Measurements from ENCODE around the gene PPP1R7.

PPP1R7 gene

DNA sequence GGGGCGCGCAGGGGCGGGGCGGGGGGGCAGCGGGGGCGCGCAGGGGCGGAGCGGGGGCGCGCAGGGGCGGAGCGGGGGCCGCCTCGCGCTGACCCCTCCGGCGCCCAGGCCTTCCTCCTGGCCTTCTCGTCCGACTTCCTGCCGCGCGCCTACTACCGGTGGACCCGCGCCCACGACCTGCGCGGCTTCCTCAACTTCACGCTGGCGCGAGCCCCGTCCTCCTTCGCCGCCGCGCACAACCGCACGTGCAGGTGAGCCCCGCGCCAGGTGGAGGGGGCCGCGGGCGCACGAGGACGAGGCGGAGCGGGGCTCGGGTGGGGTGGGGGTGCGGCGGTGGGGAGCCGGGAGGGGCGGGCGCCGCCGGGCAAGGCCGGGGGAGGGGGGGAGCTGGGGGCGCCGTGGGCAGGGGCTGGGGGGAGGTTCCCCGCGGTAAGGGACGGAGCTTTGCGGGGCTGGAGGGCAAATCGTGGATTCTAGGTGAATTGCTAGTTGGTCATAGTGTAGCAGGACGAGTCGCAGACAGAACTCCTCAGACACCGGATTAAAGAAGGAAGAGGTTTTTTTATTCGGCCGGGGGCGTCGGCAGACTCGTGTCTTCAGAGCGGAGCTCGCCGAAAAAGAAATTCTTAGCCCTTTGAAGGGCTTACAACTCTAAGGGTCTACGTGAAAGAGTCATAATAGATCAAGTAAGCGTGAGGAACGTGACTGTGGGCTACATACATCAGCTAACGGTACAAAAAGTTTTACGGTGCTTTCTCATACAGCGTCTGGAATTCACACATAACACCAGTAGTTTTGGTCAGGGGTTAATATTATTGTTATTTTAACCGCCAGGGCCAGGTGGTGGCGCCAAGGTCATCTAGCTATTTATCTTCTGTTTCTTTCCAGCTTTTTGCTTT is 68.1 kb downstream of the PPP1R7 start (continued):
- TF ChIP-seq ZNF211 (tag by site-specific recombination; IDR thresholded peaks at IDR 0.05; ENCODE audit: low read depth) (no peak), ZNF335 (tag by site-specific recombination; conservative IDR thresholded peaks at IDR 0.05) (no peak), MZF1 (tag by site-specific recombination; IDR thresholded peaks at IDR 0.05; ENCODE audit: borderline replicate concordance) (no peak), ZSCAN30 (tag by site-specific recombination; IDR thresholded peaks at IDR 0.05) (no peak), ZEB2 (tag by site-specific recombination; IDR thresholded peaks at IDR 0.05) (no peak), ZBTB8A (tag by site-specific recombination; IDR thresholded peaks at IDR 0.05) (peak; percentile 80), ZNF544 (tag by site-specific recombination; IDR thresholded peaks at IDR 0.05) (no peak), ZNF777 (tag by site-specific recombination; IDR thresholded peaks at IDR 0.05; ENCODE audit: borderline replicate concordance) (no peak), ZNF610 (tag by site-specific recombination; IDR thresholded peaks at IDR 0.05; ENCODE audit: borderline replicate concordance) (no peak), ZBTB1 (tag by site-specific recombination; IDR thresholded peaks at IDR 0.05) (no peak), ZNF837 (tag by site-specific recombination; IDR thresholded peaks at IDR 0.05) (no peak), ZBTB48 (tag by site-specific recombination; IDR thresholded peaks at IDR 0.05) (no peak), ZNF394 (tag by site-specific recombination; IDR thresholded peaks at IDR 0.05; ENCODE audit: borderline replicate concordance) (no peak), FEZF1 (tag by site-specific recombination; IDR thresholded peaks at IDR 0.05) (no peak)
- TF ChIP-seq, protein P1, sequence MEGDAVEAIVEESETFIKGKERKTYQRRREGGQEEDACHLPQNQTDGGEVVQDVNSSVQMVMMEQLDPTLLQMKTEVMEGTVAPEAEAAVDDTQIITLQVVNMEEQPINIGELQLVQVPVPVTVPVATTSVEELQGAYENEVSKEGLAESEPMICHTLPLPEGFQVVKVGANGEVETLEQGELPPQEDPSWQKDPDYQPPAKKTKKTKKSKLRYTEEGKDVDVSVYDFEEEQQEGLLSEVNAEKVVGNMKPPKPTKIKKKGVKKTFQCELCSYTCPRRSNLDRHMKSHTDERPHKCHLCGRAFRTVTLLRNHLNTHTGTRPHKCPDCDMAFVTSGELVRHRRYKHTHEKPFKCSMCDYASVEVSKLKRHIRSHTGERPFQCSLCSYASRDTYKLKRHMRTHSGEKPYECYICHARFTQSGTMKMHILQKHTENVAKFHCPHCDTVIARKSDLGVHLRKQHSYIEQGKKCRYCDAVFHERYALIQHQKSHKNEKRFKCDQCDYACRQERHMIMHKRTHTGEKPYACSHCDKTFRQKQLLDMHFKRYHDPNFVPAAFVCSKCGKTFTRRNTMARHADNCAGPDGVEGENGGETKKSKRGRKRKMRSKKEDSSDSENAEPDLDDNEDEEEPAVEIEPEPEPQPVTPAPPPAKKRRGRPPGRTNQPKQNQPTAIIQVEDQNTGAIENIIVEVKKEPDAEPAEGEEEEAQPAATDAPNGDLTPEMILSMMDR (tag by site-specific recombination; IDR thresholded peaks at IDR 0.05): peak; percentile 21; the same call in 1 of the 2 replicates
- TF ChIP-seq, protein P2, sequence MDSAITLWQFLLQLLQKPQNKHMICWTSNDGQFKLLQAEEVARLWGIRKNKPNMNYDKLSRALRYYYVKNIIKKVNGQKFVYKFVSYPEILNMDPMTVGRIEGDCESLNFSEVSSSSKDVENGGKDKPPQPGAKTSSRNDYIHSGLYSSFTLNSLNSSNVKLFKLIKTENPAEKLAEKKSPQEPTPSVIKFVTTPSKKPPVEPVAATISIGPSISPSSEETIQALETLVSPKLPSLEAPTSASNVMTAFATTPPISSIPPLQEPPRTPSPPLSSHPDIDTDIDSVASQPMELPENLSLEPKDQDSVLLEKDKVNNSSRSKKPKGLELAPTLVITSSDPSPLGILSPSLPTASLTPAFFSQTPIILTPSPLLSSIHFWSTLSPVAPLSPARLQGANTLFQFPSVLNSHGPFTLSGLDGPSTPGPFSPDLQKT (IDR thresholded peaks at IDR 0.05; ENCODE audit: borderline replicate concordance, low read depth, low read length): no peak
- TF ChIP-seq, protein P3, sequence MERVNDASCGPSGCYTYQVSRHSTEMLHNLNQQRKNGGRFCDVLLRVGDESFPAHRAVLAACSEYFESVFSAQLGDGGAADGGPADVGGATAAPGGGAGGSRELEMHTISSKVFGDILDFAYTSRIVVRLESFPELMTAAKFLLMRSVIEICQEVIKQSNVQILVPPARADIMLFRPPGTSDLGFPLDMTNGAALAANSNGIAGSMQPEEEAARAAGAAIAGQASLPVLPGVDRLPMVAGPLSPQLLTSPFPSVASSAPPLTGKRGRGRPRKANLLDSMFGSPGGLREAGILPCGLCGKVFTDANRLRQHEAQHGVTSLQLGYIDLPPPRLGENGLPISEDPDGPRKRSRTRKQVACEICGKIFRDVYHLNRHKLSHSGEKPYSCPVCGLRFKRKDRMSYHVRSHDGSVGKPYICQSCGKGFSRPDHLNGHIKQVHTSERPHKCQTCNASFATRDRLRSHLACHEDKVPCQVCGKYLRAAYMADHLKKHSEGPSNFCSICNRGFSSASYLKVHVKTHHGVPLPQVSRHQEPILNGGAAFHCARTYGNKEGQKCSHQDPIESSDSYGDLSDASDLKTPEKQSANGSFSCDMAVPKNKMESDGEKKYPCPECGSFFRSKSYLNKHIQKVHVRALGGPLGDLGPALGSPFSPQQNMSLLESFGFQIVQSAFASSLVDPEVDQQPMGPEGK (tag by site-specific recombination; IDR thresholded peaks at IDR 0.05): peak; percentile 43; the same call in 1 of the 2 replicates

DNA sequence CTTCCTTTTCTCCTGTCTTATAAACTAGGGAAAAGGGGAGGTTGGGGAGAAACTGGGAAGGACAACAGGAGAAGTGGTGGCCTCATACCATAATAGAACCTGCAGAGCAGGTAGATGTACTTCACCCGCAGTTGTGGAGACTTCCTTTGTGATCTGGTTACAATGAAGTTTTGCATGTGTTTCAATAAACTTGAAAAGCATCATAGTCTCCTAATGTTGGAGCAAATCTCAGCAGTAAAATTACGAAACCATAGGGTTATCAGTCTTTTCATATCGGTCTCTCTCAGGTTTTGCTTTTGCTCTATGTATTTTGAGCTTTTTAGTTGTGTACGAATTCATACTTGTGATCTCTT is 68.7 kb downstream of the PPP1R7 start:
- Histone ChIP-seq H3K27ac (ENCODE audit: extremely low read depth, low read depth, low read length) (no peak overlapping the region; the same call in 1 of the 2 replicates), H3K9me3 (ENCODE audit: control insufficient read depth, insufficient read depth, low read depth, low read length) (no peaks in the 10 kb centered on the region), H3K36me3 (ENCODE audit: control insufficient read depth in 2 of 2, insufficient read depth in 1 of 2, low read length in 2 of 2) (no peaks in the 10 kb centered on the region; a peak in 1 of 3 replicates), H3K4me1 (ENCODE audit: control insufficient read depth, insufficient read depth, low read length) (no peaks in the 10 kb centered on the region), H3K4me3 (ENCODE audit: low read depth, low read length) (peak overlapping the region; percentile 62)
- TF ChIP-seq PRDM1 (tag by site-specific recombination; IDR thresholded peaks at IDR 0.05) (peak; percentile 24; the same call in 1 of the 2 replicates), ZNF423 (tag by site-specific recombination; IDR thresholded peaks at IDR 0.05) (no peak), RBAK (tag by site-specific recombination; IDR thresholded peaks at IDR 0.05) (no peak), ZNF426 (tag by site-specific recombination; IDR thresholded peaks at IDR 0.05) (no peak), ZNF416 (tag by site-specific recombination; IDR thresholded peaks at IDR 0.05) (no peak), ZNF433 (tag by site-specific recombination; IDR thresholded peaks at IDR 0.05; ENCODE audit: low read depth) (no peak)
- TF ChIP-seq, protein P4, sequence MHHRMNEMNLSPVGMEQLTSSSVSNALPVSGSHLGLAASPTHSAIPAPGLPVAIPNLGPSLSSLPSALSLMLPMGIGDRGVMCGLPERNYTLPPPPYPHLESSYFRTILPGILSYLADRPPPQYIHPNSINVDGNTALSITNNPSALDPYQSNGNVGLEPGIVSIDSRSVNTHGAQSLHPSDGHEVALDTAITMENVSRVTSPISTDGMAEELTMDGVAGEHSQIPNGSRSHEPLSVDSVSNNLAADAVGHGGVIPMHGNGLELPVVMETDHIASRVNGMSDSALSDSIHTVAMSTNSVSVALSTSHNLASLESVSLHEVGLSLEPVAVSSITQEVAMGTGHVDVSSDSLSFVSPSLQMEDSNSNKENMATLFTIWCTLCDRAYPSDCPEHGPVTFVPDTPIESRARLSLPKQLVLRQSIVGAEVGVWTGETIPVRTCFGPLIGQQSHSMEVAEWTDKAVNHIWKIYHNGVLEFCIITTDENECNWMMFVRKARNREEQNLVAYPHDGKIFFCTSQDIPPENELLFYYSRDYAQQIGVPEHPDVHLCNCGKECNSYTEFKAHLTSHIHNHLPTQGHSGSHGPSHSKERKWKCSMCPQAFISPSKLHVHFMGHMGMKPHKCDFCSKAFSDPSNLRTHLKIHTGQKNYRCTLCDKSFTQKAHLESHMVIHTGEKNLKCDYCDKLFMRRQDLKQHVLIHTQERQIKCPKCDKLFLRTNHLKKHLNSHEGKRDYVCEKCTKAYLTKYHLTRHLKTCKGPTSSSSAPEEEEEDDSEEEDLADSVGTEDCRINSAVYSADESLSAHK (tag by site-specific recombination; IDR thresholded peaks at IDR 0.05): no peak
- TF ChIP-seq, protein P5, sequence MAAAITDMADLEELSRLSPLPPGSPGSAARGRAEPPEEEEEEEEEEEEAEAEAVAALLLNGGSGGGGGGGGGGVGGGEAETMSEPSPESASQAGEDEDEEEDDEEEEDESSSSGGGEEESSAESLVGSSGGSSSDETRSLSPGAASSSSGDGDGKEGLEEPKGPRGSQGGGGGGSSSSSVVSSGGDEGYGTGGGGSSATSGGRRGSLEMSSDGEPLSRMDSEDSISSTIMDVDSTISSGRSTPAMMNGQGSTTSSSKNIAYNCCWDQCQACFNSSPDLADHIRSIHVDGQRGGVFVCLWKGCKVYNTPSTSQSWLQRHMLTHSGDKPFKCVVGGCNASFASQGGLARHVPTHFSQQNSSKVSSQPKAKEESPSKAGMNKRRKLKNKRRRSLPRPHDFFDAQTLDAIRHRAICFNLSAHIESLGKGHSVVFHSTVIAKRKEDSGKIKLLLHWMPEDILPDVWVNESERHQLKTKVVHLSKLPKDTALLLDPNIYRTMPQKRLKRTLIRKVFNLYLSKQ (tag by site-specific recombination; IDR thresholded peaks at IDR 0.05; ENCODE audit: borderline replicate concordance): no peak
- CTCF ChIA-PET: interaction anchor here (0.6 to 1.4 kb wide), 4 partner anchors 13 to 546 kb away, joined by 3 to 4 read pairs (median 3); no protein-coding TSS in a partner anchor
- POLR2A ChIA-PET: interaction anchor here (0.6 to 0.7 kb wide), 2 partner anchors 8 to 357 kb away, joined by 3 to 4 read pairs; no protein-coding TSS in a partner anchor
